ENCODE data around the gene TBC1D9.

GRCh38 chr4:140802591-140802990, 46.4 kb upstream of the TBC1D9 start:
- TF ChIP-seq TP53 (CRISPR knock-in tag; IDR thresholded peaks at IDR 0.05) (no peak), ESRRA (CRISPR knock-in tag; IDR thresholded peaks at IDR 0.05; ENCODE audit: borderline replicate concordance) (no peak), RELA (CRISPR knock-in tag; IDR thresholded peaks at IDR 0.05; ENCODE audit: borderline replicate concordance) (no peak), NR1H2 (CRISPR knock-in tag; IDR thresholded peaks at IDR 0.05) (no peak), CREB1 (CRISPR knock-in tag; IDR thresholded peaks at IDR 0.05) (no peak), NR2C2 (CRISPR knock-in tag; IDR thresholded peaks at IDR 0.05) (no peak), E2F5 (CRISPR knock-in tag; IDR thresholded peaks at IDR 0.05) (no peak), ELF4 (CRISPR knock-in tag; IDR thresholded peaks at IDR 0.05; ENCODE audit: low read depth) (no peak)
- TF ChIP-seq, protein P1, sequence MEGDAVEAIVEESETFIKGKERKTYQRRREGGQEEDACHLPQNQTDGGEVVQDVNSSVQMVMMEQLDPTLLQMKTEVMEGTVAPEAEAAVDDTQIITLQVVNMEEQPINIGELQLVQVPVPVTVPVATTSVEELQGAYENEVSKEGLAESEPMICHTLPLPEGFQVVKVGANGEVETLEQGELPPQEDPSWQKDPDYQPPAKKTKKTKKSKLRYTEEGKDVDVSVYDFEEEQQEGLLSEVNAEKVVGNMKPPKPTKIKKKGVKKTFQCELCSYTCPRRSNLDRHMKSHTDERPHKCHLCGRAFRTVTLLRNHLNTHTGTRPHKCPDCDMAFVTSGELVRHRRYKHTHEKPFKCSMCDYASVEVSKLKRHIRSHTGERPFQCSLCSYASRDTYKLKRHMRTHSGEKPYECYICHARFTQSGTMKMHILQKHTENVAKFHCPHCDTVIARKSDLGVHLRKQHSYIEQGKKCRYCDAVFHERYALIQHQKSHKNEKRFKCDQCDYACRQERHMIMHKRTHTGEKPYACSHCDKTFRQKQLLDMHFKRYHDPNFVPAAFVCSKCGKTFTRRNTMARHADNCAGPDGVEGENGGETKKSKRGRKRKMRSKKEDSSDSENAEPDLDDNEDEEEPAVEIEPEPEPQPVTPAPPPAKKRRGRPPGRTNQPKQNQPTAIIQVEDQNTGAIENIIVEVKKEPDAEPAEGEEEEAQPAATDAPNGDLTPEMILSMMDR (IDR thresholded peaks at IDR 0.05), result no peak
- TF ChIP-seq, protein P2, sequence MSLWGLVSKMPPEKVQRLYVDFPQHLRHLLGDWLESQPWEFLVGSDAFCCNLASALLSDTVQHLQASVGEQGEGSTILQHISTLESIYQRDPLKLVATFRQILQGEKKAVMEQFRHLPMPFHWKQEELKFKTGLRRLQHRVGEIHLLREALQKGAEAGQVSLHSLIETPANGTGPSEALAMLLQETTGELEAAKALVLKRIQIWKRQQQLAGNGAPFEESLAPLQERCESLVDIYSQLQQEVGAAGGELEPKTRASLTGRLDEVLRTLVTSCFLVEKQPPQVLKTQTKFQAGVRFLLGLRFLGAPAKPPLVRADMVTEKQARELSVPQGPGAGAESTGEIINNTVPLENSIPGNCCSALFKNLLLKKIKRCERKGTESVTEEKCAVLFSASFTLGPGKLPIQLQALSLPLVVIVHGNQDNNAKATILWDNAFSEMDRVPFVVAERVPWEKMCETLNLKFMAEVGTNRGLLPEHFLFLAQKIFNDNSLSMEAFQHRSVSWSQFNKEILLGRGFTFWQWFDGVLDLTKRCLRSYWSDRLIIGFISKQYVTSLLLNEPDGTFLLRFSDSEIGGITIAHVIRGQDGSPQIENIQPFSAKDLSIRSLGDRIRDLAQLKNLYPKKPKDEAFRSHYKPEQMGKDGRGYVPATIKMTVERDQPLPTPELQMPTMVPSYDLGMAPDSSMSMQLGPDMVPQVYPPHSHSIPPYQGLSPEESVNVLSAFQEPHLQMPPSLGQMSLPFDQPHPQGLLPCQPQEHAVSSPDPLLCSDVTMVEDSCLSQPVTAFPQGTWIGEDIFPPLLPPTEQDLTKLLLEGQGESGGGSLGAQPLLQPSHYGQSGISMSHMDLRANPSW (CRISPR knock-in tag; conservative IDR thresholded peaks at IDR 0.05; ENCODE audit: low read depth), result no peak
- TF ChIP-seq, protein P3, sequence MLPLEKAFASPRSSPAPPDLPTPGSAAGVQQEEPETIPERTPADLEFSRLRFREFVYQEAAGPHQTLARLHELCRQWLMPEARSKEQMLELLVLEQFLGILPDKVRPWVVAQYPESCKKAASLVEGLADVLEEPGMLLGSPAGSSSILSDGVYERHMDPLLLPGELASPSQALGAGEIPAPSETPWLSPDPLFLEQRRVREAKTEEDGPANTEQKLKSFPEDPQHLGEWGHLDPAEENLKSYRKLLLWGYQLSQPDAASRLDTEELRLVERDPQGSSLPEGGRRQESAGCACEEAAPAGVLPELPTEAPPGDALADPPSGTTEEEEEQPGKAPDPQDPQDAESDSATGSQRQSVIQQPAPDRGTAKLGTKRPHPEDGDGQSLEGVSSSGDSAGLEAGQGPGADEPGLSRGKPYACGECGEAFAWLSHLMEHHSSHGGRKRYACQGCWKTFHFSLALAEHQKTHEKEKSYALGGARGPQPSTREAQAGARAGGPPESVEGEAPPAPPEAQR (CRISPR knock-in tag; IDR thresholded peaks at IDR 0.05), result no peak
- TF ChIP-seq, protein P4, sequence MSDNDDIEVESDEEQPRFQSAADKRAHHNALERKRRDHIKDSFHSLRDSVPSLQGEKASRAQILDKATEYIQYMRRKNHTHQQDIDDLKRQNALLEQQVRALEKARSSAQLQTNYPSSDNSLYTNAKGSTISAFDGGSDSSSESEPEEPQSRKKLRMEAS (CRISPR knock-in tag; IDR thresholded peaks at IDR 0.05), result no peak
- TF ChIP-seq, protein P5, sequence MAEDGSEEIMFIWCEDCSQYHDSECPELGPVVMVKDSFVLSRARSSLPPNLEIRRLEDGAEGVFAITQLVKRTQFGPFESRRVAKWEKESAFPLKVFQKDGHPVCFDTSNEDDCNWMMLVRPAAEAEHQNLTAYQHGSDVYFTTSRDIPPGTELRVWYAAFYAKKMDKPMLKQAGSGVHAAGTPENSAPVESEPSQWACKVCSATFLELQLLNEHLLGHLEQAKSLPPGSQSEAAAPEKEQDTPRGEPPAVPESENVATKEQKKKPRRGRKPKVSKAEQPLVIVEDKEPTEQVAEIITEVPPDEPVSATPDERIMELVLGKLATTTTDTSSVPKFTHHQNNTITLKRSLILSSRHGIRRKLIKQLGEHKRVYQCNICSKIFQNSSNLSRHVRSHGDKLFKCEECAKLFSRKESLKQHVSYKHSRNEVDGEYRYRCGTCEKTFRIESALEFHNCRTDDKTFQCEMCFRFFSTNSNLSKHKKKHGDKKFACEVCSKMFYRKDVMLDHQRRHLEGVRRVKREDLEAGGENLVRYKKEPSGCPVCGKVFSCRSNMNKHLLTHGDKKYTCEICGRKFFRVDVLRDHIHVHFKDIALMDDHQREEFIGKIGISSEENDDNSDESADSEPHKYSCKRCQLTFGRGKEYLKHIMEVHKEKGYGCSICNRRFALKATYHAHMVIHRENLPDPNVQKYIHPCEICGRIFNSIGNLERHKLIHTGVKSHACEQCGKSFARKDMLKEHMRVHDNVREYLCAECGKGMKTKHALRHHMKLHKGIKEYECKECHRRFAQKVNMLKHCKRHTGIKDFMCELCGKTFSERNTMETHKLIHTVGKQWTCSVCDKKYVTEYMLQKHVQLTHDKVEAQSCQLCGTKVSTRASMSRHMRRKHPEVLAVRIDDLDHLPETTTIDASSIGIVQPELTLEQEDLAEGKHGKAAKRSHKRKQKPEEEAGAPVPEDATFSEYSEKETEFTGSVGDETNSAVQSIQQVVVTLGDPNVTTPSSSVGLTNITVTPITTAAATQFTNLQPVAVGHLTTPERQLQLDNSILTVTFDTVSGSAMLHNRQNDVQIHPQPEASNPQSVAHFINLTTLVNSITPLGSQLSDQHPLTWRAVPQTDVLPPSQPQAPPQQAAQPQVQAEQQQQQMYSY (CRISPR knock-in tag; IDR thresholded peaks at IDR 0.05), result no peak

Measured in WTC11 (cell line).